ENCODE results near the gene LRWD1. TPM values are rescaled to one million over a fixed set of nuclear protein-coding genes. Genes with fewer than 3 reads are reported as not detected.

LRWD1 gene
- 23.4 TPM for polyA plus RNA-seq (2013, experiment 1 of 2)
- polyA plus RNA-seq (2013, experiment 2 of 2), result 19.7 TPM

- Histone ChIP-seq H3K9me3 (ENCODE audit: insufficient read depth, low read depth, low read length) (no peaks in the 10 kb centered on the region), H3K9ac (ENCODE audit: low read depth, low read length) (peak within 1 kb of the TSS; percentile 94), H3K36me3 (ENCODE audit: insufficient read depth, low read length) (peaks cover 9% of the 10 kb centered on the region), H3K4me3 (ENCODE audit: low read length) (peak within 1 kb of the TSS; percentile 99), H3K4me1 (ENCODE audit: insufficient read depth, low read length) (no peaks in the 10 kb centered on the region), H3K27ac (ENCODE audit: low read depth, low read length) (peak within 1 kb of the TSS; percentile 77), H3K27me3 (ENCODE audit: insufficient read depth, low read length) (no peaks in the 10 kb centered on the region)
- under 1% methylated on average over 81 of the region's 81 CpGs for WGBS
Measured at GRCh38 chr7:102464577-102465280, at the start of gene LRWD1, which contains the start of gene ALKBH4. TSS of gene LRWD1 (plus strand) at chr7:102464984. CDS start at chr7:102465081, 97 bp downstream. TSS of gene ALKBH4 (minus strand) at chr7:102464863. CDS start at chr7:102464836, 27 bp downstream.

GRCh38 chr7:102415685-102416225 lies 49.0 kb upstream of the LRWD1 start:
- Histone ChIP-seq H3K36me3 (ENCODE audit: insufficient read depth, low read length) (peaks cover 78% of the 10 kb centered on the region), H3K4me1 (ENCODE audit: insufficient read depth, low read length) (no peaks in the 10 kb centered on the region), H3K27ac (ENCODE audit: low read depth, low read length) (no peak overlapping the region), H3K9me3 (ENCODE audit: insufficient read depth, low read depth, low read length) (no peaks in the 10 kb centered on the region), H3K4me3 (ENCODE audit: low read length) (no peak overlapping the region), H3K9ac (ENCODE audit: low read depth, low read length) (no peak overlapping the region), H3K27me3 (ENCODE audit: insufficient read depth, low read length) (no peaks in the 10 kb centered on the region)
- WGBS, result 95% methylated on average over 12 of the region's 12 CpGs

GRCh38 chr7:102416406-102416805 lies 48.4 kb upstream of the LRWD1 start:
- Histone ChIP-seq H3K27ac (ENCODE audit: low read depth, low read length) (no peak overlapping the region), H3K4me1 (ENCODE audit: insufficient read depth, low read length) (no peaks in the 10 kb centered on the region)
- WGBS, result 93% methylated on average over 5 of the region's 6 CpGs

GRCh38 chr7:102417105-102417504 lies 47.7 kb upstream of the LRWD1 start:
- no peak overlapping the region for H3K27ac ChIP-seq (ENCODE audit: low read depth, low read length)
- H3K9ac ChIP-seq (ENCODE audit: low read depth, low read length), result no peak overlapping the region
- no peaks in the 10 kb centered on the region for H3K9me3 ChIP-seq (ENCODE audit: insufficient read depth, low read depth, low read length)
- H3K36me3 ChIP-seq (ENCODE audit: insufficient read depth, low read length), result peaks cover 73% of the 10 kb centered on the region
- H3K27me3 ChIP-seq (ENCODE audit: insufficient read depth, low read length), result no peaks in the 10 kb centered on the region
- 100% methylated on average over 2 of the region's 3 CpGs for WGBS
- no peaks in the 10 kb centered on the region for H3K4me1 ChIP-seq (ENCODE audit: insufficient read depth, low read length)
- no peak overlapping the region for H3K4me3 ChIP-seq (ENCODE audit: low read length)

More at GRCh38 chr7:102416406-102416805, 48.4 kb upstream of the LRWD1 start:
- H3K9me3 ChIP-seq (ENCODE audit: insufficient read depth, low read depth, low read length), result no peaks in the 10 kb centered on the region
- no peak overlapping the region for H3K9ac ChIP-seq (ENCODE audit: low read depth, low read length)
- H3K36me3 ChIP-seq (ENCODE audit: insufficient read depth, low read length), result peaks cover 75% of the 10 kb centered on the region
- H3K27me3 ChIP-seq (ENCODE audit: insufficient read depth, low read length), result no peaks in the 10 kb centered on the region
- H3K4me3 ChIP-seq (ENCODE audit: low read length), result no peak overlapping the region

- Histone ChIP-seq H3K36me3 (ENCODE audit: insufficient read depth, low read length) (peaks cover 63% of the 10 kb centered on the region), H3K4me1 (ENCODE audit: insufficient read depth, low read length) (no peaks in the 10 kb centered on the region; the same call in 1 of the 2 replicates), H3K9ac (ENCODE audit: low read depth, low read length) (no peak overlapping the region)
Measured at GRCh38 chr7:102418592-102418991, 46.2 kb upstream of the LRWD1 start.

GRCh38 chr7:102421706-102422240 lies 43.0 kb upstream of the LRWD1 start:
- Histone ChIP-seq H3K9me3 (ENCODE audit: insufficient read depth, low read depth, low read length) (no peaks in the 10 kb centered on the region), H3K9ac (ENCODE audit: low read depth, low read length) (no peak overlapping the region), H3K4me1 (ENCODE audit: insufficient read depth, low read length) (peaks cover 6% of the 10 kb centered on the region; the same call in 1 of the 2 replicates), H3K27me3 (ENCODE audit: insufficient read depth, low read length) (no peaks in the 10 kb centered on the region), H3K4me3 (ENCODE audit: low read length) (no peak overlapping the region), H3K36me3 (ENCODE audit: insufficient read depth, low read length) (peaks cover 63% of the 10 kb centered on the region), H3K27ac (ENCODE audit: low read depth, low read length) (no peak overlapping the region)
- WGBS, result 95% methylated on average over 9 of the region's 10 CpGs

More at GRCh38 chr7:102418592-102418991, 46.2 kb upstream of the LRWD1 start:
- WGBS, result 98% methylated on average over 5 of the region's 5 CpGs
- Histone ChIP-seq H3K27ac (ENCODE audit: low read depth, low read length) (no peak overlapping the region), H3K9me3 (ENCODE audit: insufficient read depth, low read depth, low read length) (no peaks in the 10 kb centered on the region), H3K27me3 (ENCODE audit: insufficient read depth, low read length) (no peaks in the 10 kb centered on the region), H3K4me3 (ENCODE audit: low read length) (no peak overlapping the region)

GRCh38 chr7:102424129-102424551 lies 40.6 kb upstream of the LRWD1 start:
- Histone ChIP-seq H3K4me1 (ENCODE audit: insufficient read depth, low read length) (peaks cover 6% of the 10 kb centered on the region; the same call in 1 of the 2 replicates), H3K9me3 (ENCODE audit: insufficient read depth, low read depth, low read length) (no peaks in the 10 kb centered on the region), H3K27me3 (ENCODE audit: insufficient read depth, low read length) (no peaks in the 10 kb centered on the region), H3K27ac (ENCODE audit: low read depth, low read length) (no peak overlapping the region), H3K9ac (ENCODE audit: low read depth, low read length) (peak overlapping the region; percentile 49), H3K36me3 (ENCODE audit: insufficient read depth, low read length) (peaks cover 53% of the 10 kb centered on the region), H3K4me3 (ENCODE audit: low read length) (no peak overlapping the region)
- WGBS, result 73% methylated on average over 12 of the region's 12 CpGs

GRCh38 chr7:102424787-102425218 lies 40.0 kb upstream of the LRWD1 start:
- Histone ChIP-seq H3K4me1 (ENCODE audit: insufficient read depth, low read length) (peaks cover 6% of the 10 kb centered on the region; the same call in 1 of the 2 replicates), H3K9me3 (ENCODE audit: insufficient read depth, low read depth, low read length) (no peaks in the 10 kb centered on the region), H3K36me3 (ENCODE audit: insufficient read depth, low read length) (peaks cover 49% of the 10 kb centered on the region), H3K27ac (ENCODE audit: low read depth, low read length) (no peak overlapping the region), H3K9ac (ENCODE audit: low read depth, low read length) (no peak overlapping the region), H3K4me3 (ENCODE audit: low read length) (no peak overlapping the region), H3K27me3 (ENCODE audit: insufficient read depth, low read length) (no peaks in the 10 kb centered on the region)
- 89% methylated on average over 13 of the region's 13 CpGs for WGBS

GRCh38 chr7:102425639-102426267 lies 39.0 kb upstream of the LRWD1 start:
- Histone ChIP-seq H3K27me3 (ENCODE audit: insufficient read depth, low read length) (no peaks in the 10 kb centered on the region), H3K9ac (ENCODE audit: low read depth, low read length) (no peak overlapping the region), H3K9me3 (ENCODE audit: insufficient read depth, low read depth, low read length) (no peaks in the 10 kb centered on the region), H3K36me3 (ENCODE audit: insufficient read depth, low read length) (peaks cover 42% of the 10 kb centered on the region), H3K4me3 (ENCODE audit: low read length) (no peak overlapping the region), H3K27ac (ENCODE audit: low read depth, low read length) (no peak overlapping the region), H3K4me1 (ENCODE audit: insufficient read depth, low read length) (peaks cover 8% of the 10 kb centered on the region; the same call in 1 of the 2 replicates)
- 78% methylated on average over 25 of the region's 25 CpGs for WGBS

GRCh38 chr7:102426268-102427018 lies 38.3 kb upstream of the LRWD1 start:
- Histone ChIP-seq H3K4me3 (ENCODE audit: low read length) (no peak overlapping the region), H3K4me1 (ENCODE audit: insufficient read depth, low read length) (peaks cover 12% of the 10 kb centered on the region; the same call in 1 of the 2 replicates), H3K27me3 (ENCODE audit: insufficient read depth, low read length) (no peaks in the 10 kb centered on the region), H3K36me3 (ENCODE audit: insufficient read depth, low read length) (peaks cover 38% of the 10 kb centered on the region), H3K9me3 (ENCODE audit: insufficient read depth, low read depth, low read length) (no peaks in the 10 kb centered on the region), H3K27ac (ENCODE audit: low read depth, low read length) (no peak overlapping the region), H3K9ac (ENCODE audit: low read depth, low read length) (no peak overlapping the region)
- WGBS, result 93% methylated on average over 16 of the region's 16 CpGs

All from HUES64 (cell line).